H9 (cell line): ENCODE measurements around the gene EXOC5. TPM values are rescaled to one million over a fixed set of nuclear protein-coding genes. Genes with fewer than 3 reads are reported as not detected.

ENCODE experiments used
- DNase-seq: peaks from one replicate; pipeline ENCODE4 v3.0.0-alpha.2; 2017
- H2AFZ ChIP-seq: one replicate; pipeline ENCODE4 v1.6.1; 2013; ENCODE audit warnings: mild to moderate bottlenecking, low read length, control low read depth, moderate library complexity
- H2AK5ac ChIP-seq: 2 replicates; pipeline ENCODE4 v1.6.1; 2013; ENCODE audit warnings: low read length, control low read depth, mixed read lengths; ENCODE audit not compliant: insufficient read length
- H2BK120ac ChIP-seq: one replicate; pipeline ENCODE4 v1.6.1; 2013; ENCODE audit warnings: low read depth, mild to moderate bottlenecking, low read length, control low read depth, inconsistent platforms; ENCODE audit not compliant: poor library complexity, severe bottlenecking
- H2BK12ac ChIP-seq: 2 replicates; pipeline ENCODE4 v1.6.1; 2013; ENCODE audit warnings: low read length, control low read depth, mixed read lengths, low read depth; ENCODE audit not compliant: insufficient read length
- H2BK15ac ChIP-seq: 2 replicates; pipeline ENCODE4 v1.6.1; 2013; ENCODE audit warnings: low read depth, low read length, control low read depth
- H2BK20ac ChIP-seq: one replicate; pipeline ENCODE4 v1.6.1; 2013; ENCODE audit warnings: low read depth, mild to moderate bottlenecking, low read length, control low read depth, inconsistent platforms; ENCODE audit not compliant: poor library complexity, severe bottlenecking
- H2BK5ac ChIP-seq: 2 replicates; pipeline ENCODE4 v1.6.1; 2013; ENCODE audit warnings: low read length, control low read depth, mixed read lengths; ENCODE audit not compliant: insufficient read length
- H3K14ac ChIP-seq: 2 replicates; pipeline ENCODE4 v1.6.1; 2013; ENCODE audit warnings: low read length, control low read depth; ENCODE audit not compliant: insufficient read depth
- H3K18ac ChIP-seq: 2 replicates; pipeline ENCODE4 v1.6.1; 2013; ENCODE audit warnings: low read depth, mild to moderate bottlenecking, mixed read lengths, low read length, control low read depth; ENCODE audit not compliant: insufficient read length
- H3K23ac ChIP-seq: 2 replicates; pipeline ENCODE4 v1.6.1; 2013; ENCODE audit warnings: low read length, control low read depth, mixed read lengths, low read depth; ENCODE audit not compliant: insufficient read length
- H3K23me2 ChIP-seq: 2 replicates; pipeline ENCODE4 v1.6.1; 2013; ENCODE audit warnings: low read depth, mild to moderate bottlenecking, mixed read lengths, low read length, control low read depth; ENCODE audit not compliant: insufficient read length, poor library complexity, severe bottlenecking
- H3K27ac ChIP-seq: 2 replicates; pipeline ENCODE4 v1.5.1; 2013; ENCODE audit warnings: low read length, control low read depth, mixed read lengths, low read depth; ENCODE audit not compliant: insufficient read length
- H3K27me3 ChIP-seq: 2 replicates; pipeline ENCODE4 v1.6.1; 2013; ENCODE audit warnings: low read length, control low read depth, inconsistent platforms; ENCODE audit not compliant: insufficient read depth
- H3K4ac ChIP-seq: 2 replicates; pipeline ENCODE4 v1.6.1; 2013; ENCODE audit warnings: low read depth, mild to moderate bottlenecking, control low read depth, inconsistent platforms, low read length, moderate library complexity
- H3K4me1 ChIP-seq: 2 replicates; pipeline ENCODE4 v1.6.1; 2013; ENCODE audit warnings: low read length, control low read depth, inconsistent platforms; ENCODE audit not compliant: insufficient read depth
- H3K4me2 ChIP-seq: 2 replicates; pipeline ENCODE4 v1.6.1; 2013; ENCODE audit warnings: low read length, control low read depth, mixed read lengths; ENCODE audit not compliant: insufficient read length, insufficient read depth
- H3K56ac ChIP-seq: 2 replicates; pipeline ENCODE4 v1.6.1; 2013; ENCODE audit warnings: low read depth, mild to moderate bottlenecking, mixed read lengths, low read length, control low read depth; ENCODE audit not compliant: insufficient read length
- H3K79me1 ChIP-seq: 2 replicates; pipeline ENCODE4 v1.6.1; 2013; ENCODE audit warnings: low read depth, mild to moderate bottlenecking, moderate library complexity, low read length, control low read depth, inconsistent platforms; ENCODE audit not compliant: insufficient read depth, poor library complexity, severe bottlenecking
- H3K79me2 ChIP-seq: 2 replicates; pipeline ENCODE4 v1.6.1; 2013; ENCODE audit warnings: low read length, control low read depth, inconsistent platforms; ENCODE audit not compliant: insufficient read depth
- H3K9ac ChIP-seq: 2 replicates; pipeline ENCODE4 v1.6.1; 2013; ENCODE audit warnings: low read length, control low read depth, mixed read lengths; ENCODE audit not compliant: insufficient read length; ENCODE audit errors: extremely low read depth
- H3K9me3 ChIP-seq: one replicate; pipeline ENCODE4 v1.6.1; 2013; ENCODE audit warnings: low read depth, low read length, inconsistent platforms; ENCODE audit not compliant: control insufficient read depth
- H3T11ph ChIP-seq: one replicate; pipeline ENCODE4 v1.6.1; 2013; ENCODE audit warnings: mild to moderate bottlenecking, low read length, control low read depth, inconsistent platforms
- H4K20me1 ChIP-seq: one replicate; pipeline ENCODE4 v1.6.1; 2013; ENCODE audit not compliant: control insufficient read depth, insufficient read length, insufficient read depth
- H4K5ac ChIP-seq: 2 replicates; pipeline ENCODE4 v1.6.1; 2013; ENCODE audit warnings: low read depth, mild to moderate bottlenecking, mixed read lengths, low read length, control low read depth; ENCODE audit not compliant: insufficient read length
- H4K8ac ChIP-seq: replicated peaks from 2 replicates; pipeline ENCODE4 v1.6.1; 2013; ENCODE audit warnings: low read length, control low read depth, mixed read lengths, low read depth; ENCODE audit not compliant: insufficient read length
- H4K91ac ChIP-seq: 2 replicates; pipeline ENCODE4 v1.6.1; 2013; ENCODE audit warnings: low read depth, mild to moderate bottlenecking, moderate library complexity, mixed read lengths, low read length, control low read depth; ENCODE audit not compliant: insufficient read length
- H3K27ac Mint-ChIP-seq, 3 experiments: 2 replicates in 2 of 3; 3 replicates in 1 of 3; pipeline ENCODE4 v1.8.0; 2020 to 2021; ENCODE audit warnings: mixed read lengths in 3 of 3, mild to moderate bottlenecking in 1 of 3, moderate library complexity in 1 of 3
- H3K27me3 Mint-ChIP-seq: 2 replicates; pipeline ENCODE4 v1.8.0; 2021; ENCODE audit warnings: low read depth, mild to moderate bottlenecking, moderate library complexity, mixed read lengths
- H3K36me3 Mint-ChIP-seq, 3 experiments: 2 replicates in 2 of 3; 3 replicates in 1 of 3; pipeline ENCODE4 v1.8.0; 2020 to 2021; ENCODE audit warnings: low read depth in 3 of 3, mixed read lengths in 3 of 3; ENCODE audit not compliant: insufficient read depth in 1 of 3
- H3K4me1 Mint-ChIP-seq, 2 experiments: 2 replicates each; pipeline ENCODE4 v1.8.0; 2020; ENCODE audit warnings: mixed read lengths in 2 of 2
- H3K4me3 Mint-ChIP-seq, 2 experiments: 2 replicates in 1 of 2; 3 replicates in 1 of 2; pipeline ENCODE4 v1.8.0; 2020 to 2021; ENCODE audit warnings: mild to moderate bottlenecking in 2 of 2, mixed read lengths in 2 of 2, moderate library complexity in 1 of 2
- H3K9me3 Mint-ChIP-seq, 2 experiments: 2 replicates in 1 of 2; 3 replicates in 1 of 2; pipeline ENCODE4 v1.8.0; 2020; ENCODE audit warnings: mild to moderate bottlenecking in 2 of 2, mixed read lengths in 2 of 2, moderate library complexity in 1 of 2
- WGBS: extraction: QIAGEN DNeasy Blood & Tissue Kit; methylation state at CpG from one replicate; pipeline ENCODE4 v1.1.7; 2013; ENCODE audit warnings: missing lambda C conversion rate, low lambda C conversion rate, mixed read lengths; ENCODE audit not compliant: insufficient read length; ENCODE audit errors: extremely low coverage; 5-methylcytosine and 5-hydroxymethylcytosine counted together
- total RNA-seq: library from RNA; stranded (reverse); gene quantifications from 2 replicates; pipeline ENCODE4 v1.2.1, GENCODE V29; 2021
- TF ChIP-seq, protein P1 (sequence below): fragments of 200-600 bp; sonication (generic); conservative IDR thresholded peaks from 3 replicates; pipeline ENCODE4 v1.8.0; 2021; ENCODE audit warnings: antibody characterized with exemption, mild to moderate bottlenecking

EXOC5 gene
- total RNA-seq, 1 experiment from 2014 or later, result 92.9 TPM

DNA sequence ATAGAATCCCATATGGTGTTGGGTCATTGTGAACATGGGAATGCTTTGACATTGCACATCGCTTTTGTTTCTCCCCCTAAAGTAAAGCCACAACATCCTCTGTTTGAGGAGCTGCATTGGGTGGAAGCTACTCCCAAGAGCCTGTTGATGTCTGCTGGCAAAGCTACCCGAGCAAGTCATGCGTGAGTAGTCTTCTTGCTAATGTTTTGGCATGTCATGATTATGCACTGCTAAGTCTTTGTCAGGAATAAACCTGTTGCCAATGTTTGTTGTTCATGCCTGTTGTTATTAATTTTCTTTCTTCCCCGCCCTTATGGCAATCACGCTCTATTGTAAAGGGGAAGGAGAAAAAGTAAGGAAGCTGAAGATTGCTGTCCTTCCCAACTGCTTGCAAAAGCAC lies 97.3 kb downstream of the EXOC5 start:
- H2AFZ ChIP-seq, result no peak overlapping the region

More for the DNA sequence above, 97.3 kb downstream of the EXOC5 start:
- Histone ChIP-seq H4K91ac (no peak overlapping the region), H3K79me2 (no peaks in the 10 kb centered on the region), H4K8ac (no peak overlapping the region), H4K5ac (no peak overlapping the region), H3K4me2 (no peak overlapping the region), H3K4me1 (no peaks in the 10 kb centered on the region; the same call in 1 of the 2 replicates), H3K9ac (no peak overlapping the region), H2AK5ac (no peak overlapping the region), H2BK5ac (no peak overlapping the region), H3T11ph (no peak overlapping the region), H3K27me3 (no peaks in the 10 kb centered on the region), H2BK120ac (no peak overlapping the region), H3K56ac (no peak overlapping the region), H3K9me3 (no peaks in the 10 kb centered on the region), H3K23me2 (no peaks in the 10 kb centered on the region), H3K27ac (no peak overlapping the region), H2BK15ac (no peak overlapping the region), H2BK12ac (no peak overlapping the region), H3K14ac (no peak overlapping the region), H3K23ac (no peak overlapping the region), H3K4ac (no peak overlapping the region), H2BK20ac (no peak overlapping the region), H4K20me1 (no peaks in the 10 kb centered on the region), H3K18ac (no peak overlapping the region), H3K79me1 (no peaks in the 10 kb centered on the region)
- no peaks in the 10 kb centered on the region; a peak in 1 of 7 replicates for H3K36me3 Mint-ChIP-seq
- H3K27me3 Mint-ChIP-seq, result no peaks in the 10 kb centered on the region
- no CpG with 5 or more reads among the region's 5 CpGs for WGBS
- TF ChIP-seq, protein P1, sequence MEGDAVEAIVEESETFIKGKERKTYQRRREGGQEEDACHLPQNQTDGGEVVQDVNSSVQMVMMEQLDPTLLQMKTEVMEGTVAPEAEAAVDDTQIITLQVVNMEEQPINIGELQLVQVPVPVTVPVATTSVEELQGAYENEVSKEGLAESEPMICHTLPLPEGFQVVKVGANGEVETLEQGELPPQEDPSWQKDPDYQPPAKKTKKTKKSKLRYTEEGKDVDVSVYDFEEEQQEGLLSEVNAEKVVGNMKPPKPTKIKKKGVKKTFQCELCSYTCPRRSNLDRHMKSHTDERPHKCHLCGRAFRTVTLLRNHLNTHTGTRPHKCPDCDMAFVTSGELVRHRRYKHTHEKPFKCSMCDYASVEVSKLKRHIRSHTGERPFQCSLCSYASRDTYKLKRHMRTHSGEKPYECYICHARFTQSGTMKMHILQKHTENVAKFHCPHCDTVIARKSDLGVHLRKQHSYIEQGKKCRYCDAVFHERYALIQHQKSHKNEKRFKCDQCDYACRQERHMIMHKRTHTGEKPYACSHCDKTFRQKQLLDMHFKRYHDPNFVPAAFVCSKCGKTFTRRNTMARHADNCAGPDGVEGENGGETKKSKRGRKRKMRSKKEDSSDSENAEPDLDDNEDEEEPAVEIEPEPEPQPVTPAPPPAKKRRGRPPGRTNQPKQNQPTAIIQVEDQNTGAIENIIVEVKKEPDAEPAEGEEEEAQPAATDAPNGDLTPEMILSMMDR, result no peak
- no peak overlapping the region for H3K27ac Mint-ChIP-seq
- no peak overlapping the region for H3K4me3 Mint-ChIP-seq
- DNase-seq, result no peak
- peaks cover 22 to 30% of the 10 kb centered on the region in 2 experiments for H3K4me1 Mint-ChIP-seq
- H3K9me3 Mint-ChIP-seq, result peaks cover 0 to 2% of the 10 kb centered on the region in 2 experiments; a peak in 1 of 5 replicates
